Adrenal gland (tissue), 5 donors: Measurements from ENCODE around the gene GNB1L.

ENCODE experiments used
- CTCF ChIP-seq, 6 experiments: fragments of 450-650 bp in 4 of 6; fragments of 200-600 bp in 2 of 6; sonication (generic) in 1 of 6; IDR thresholded peaks; 1 replicate in 5 of 6; 2 replicates in 1 of 6; pipeline versions ENCODE4 v1.5.1 to v1.8.0; 2016 to 2021; ENCODE audit warnings: antibody characterized with exemption in 6 of 6, mild to moderate bottlenecking in 2 of 6, moderate library complexity in 1 of 6
- POLR2A ChIP-seq, 2 donors: fragments of 450-650 bp; IDR thresholded peaks; one replicate each; pipeline ENCODE4 v1.6.1; 2017; ENCODE audit warnings: antibody characterized with exemption in 2 of 2, mild to moderate bottlenecking in 2 of 2, moderate library complexity in 1 of 2
- donor health status: DM: no; HTN: no; CAD: no.

- TF ChIP-seq CTCF (IDR thresholded peaks at IDR 0.05) = no peak
- no peak for TF ChIP-seq POLR2A (IDR thresholded peaks at IDR 0.05)
These were observed 56.5 kb downstream of the GNB1L start for GRCh38 chr22:19798003-19798665.
